ENCODE results near the gene SDR9C7. TPM values are rescaled to one million over a fixed set of nuclear protein-coding genes. Genes with fewer than 3 reads are reported as not detected.

Gene SDR9C7
- total RNA-seq, 2 donors from 2014 or later: not detected

- Histone ChIP-seq H3K27me3 (no peaks in the 10 kb centered on the region), H3K27ac (no peak overlapping the region), H3K4me1 (no peaks in the 10 kb centered on the region), H3K9me3 (no peaks in the 10 kb centered on the region), H3K36me3 (no peaks in the 10 kb centered on the region), H3K9ac (ENCODE audit: low read depth in 2 of 2, low read length in 2 of 2) (no peak overlapping the region), H3K4me3 (no peak overlapping the region)
- intact Hi-C loops (cut with DNase I): no loop called here
- TF ChIP-seq, protein P1, sequence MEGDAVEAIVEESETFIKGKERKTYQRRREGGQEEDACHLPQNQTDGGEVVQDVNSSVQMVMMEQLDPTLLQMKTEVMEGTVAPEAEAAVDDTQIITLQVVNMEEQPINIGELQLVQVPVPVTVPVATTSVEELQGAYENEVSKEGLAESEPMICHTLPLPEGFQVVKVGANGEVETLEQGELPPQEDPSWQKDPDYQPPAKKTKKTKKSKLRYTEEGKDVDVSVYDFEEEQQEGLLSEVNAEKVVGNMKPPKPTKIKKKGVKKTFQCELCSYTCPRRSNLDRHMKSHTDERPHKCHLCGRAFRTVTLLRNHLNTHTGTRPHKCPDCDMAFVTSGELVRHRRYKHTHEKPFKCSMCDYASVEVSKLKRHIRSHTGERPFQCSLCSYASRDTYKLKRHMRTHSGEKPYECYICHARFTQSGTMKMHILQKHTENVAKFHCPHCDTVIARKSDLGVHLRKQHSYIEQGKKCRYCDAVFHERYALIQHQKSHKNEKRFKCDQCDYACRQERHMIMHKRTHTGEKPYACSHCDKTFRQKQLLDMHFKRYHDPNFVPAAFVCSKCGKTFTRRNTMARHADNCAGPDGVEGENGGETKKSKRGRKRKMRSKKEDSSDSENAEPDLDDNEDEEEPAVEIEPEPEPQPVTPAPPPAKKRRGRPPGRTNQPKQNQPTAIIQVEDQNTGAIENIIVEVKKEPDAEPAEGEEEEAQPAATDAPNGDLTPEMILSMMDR (IDR thresholded peaks at IDR 0.05): no peak
- no peak for DNase-seq
Measured at GRCh38 chr12:56958422-56958821, 24.2 kb upstream of the SDR9C7 start.

- H3K27ac ChIP-seq: no peak within 1 kb of the TSS
- no peaks in the 10 kb centered on the region for H3K4me1 ChIP-seq
- H3K9me3 ChIP-seq: no peaks in the 10 kb centered on the region
- H3K27me3 ChIP-seq: no peaks in the 10 kb centered on the region
- no peaks in the 10 kb centered on the region for H3K36me3 ChIP-seq
- TF ChIP-seq, protein P1 (IDR thresholded peaks at IDR 0.05): no peak
- H3K9ac ChIP-seq (ENCODE audit: low read depth in 2 of 2, low read length in 2 of 2): no peak within 1 kb of the TSS
- DNase-seq: no peak
- intact Hi-C loops (cut with DNase I): no loop called here
- H3K4me3 ChIP-seq: no peak within 1 kb of the TSS
Measured at GRCh38 chr12:56957229-56958052, 23.2 kb upstream of the SDR9C7 start, which contains the start of gene RDH16. RDH16 (minus strand) TSS chr12:56957608; CDS start chr12:56957462, 146 bp downstream.

GRCh38 chr12:56955631-56956256, 21.5 kb upstream of the SDR9C7 start:
- Histone ChIP-seq H3K9me3 (no peaks in the 10 kb centered on the region), H3K27ac (no peak overlapping the region), H3K9ac (ENCODE audit: low read depth in 2 of 2, low read length in 2 of 2) (no peak overlapping the region), H3K36me3 (no peaks in the 10 kb centered on the region), H3K4me3 (no peak overlapping the region), H3K27me3 (no peaks in the 10 kb centered on the region), H3K4me1 (no peaks in the 10 kb centered on the region)
- TF ChIP-seq, protein P1 (IDR thresholded peaks at IDR 0.05): no peak
- DNase-seq: no peak
- intact Hi-C loops (cut with DNase I): no loop called here

DNA sequence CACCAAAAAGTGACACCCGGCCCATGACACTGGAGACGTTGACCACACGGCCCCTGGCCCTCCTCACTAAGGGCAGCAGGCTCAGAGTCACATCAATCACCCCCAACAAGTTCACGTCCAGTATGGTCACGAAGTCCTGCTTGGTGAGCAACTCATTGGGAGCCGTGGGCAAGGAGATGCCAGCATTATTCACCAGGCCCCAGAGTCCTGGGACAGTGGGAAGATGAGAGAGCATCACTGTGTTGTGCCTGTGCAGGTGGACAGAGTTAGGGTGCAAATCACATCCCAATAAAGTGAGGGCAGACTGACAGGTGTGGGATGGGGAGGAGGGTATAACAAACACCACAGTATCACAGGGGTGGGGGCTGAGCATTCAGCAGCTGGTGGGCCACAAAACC, 20.7 kb upstream of the SDR9C7 start:
- TF ChIP-seq, protein P1 (IDR thresholded peaks at IDR 0.05): no peak
- Histone ChIP-seq H3K4me1 (no peaks in the 10 kb centered on the region), H3K36me3 (no peaks in the 10 kb centered on the region), H3K9ac (ENCODE audit: low read depth in 2 of 2, low read length in 2 of 2) (no peak overlapping the region), H3K27ac (no peak overlapping the region), H3K27me3 (no peaks in the 10 kb centered on the region), H3K4me3 (no peak overlapping the region), H3K9me3 (no peaks in the 10 kb centered on the region)
- intact Hi-C loops (cut with DNase I): no loop called here
- no peak for DNase-seq

GRCh38 chr12:56954057-56954957, 20.1 kb upstream of the SDR9C7 start:
- TF ChIP-seq, protein P1 (IDR thresholded peaks at IDR 0.05): no peak
- no peaks in the 10 kb centered on the region for H3K36me3 ChIP-seq
- H3K27me3 ChIP-seq: no peaks in the 10 kb centered on the region
- intact Hi-C loops (cut with DNase I): no loop called here
- DNase-seq: no peak
- H3K9ac ChIP-seq (ENCODE audit: low read depth in 2 of 2, low read length in 2 of 2): no peak overlapping the region
- no peak overlapping the region for H3K27ac ChIP-seq
- no peaks in the 10 kb centered on the region for H3K9me3 ChIP-seq
- H3K4me3 ChIP-seq: no peak overlapping the region
- H3K4me1 ChIP-seq: no peaks in the 10 kb centered on the region
